RWPE2 (cell line): ENCODE data around the gene GLRX3.
A peak's percentile ranks its signal among the peaks of the same experiment; 100 is the strongest.

Experiments
- ATAC-seq: fragments of 200-7000 bp; cut with Tn5 transposase; 3 replicates; pipeline ENCODE4 v1.9.1; 2021; ENCODE audit warnings: low read depth
- DNase-seq: peaks from one replicate; pipeline ENCODE4 v3.0.0-alpha.2; 2020; ENCODE audit warnings: low spot score
- H3K27ac ChIP-seq: fragments of 450-650 bp; 2 replicates; pipeline ENCODE4 v1.5.1; 2017; ENCODE audit warnings: mild to moderate bottlenecking; ENCODE audit not compliant: poor library complexity, severe bottlenecking
- H3K27me3 ChIP-seq: fragments of 250-450 bp; sonication (Bioruptor Pico); 2 replicates; pipeline ENCODE4 v1.5.1; 2021; ENCODE audit warnings: mild to moderate bottlenecking, moderate library complexity; ENCODE audit not compliant: insufficient read depth, poor library complexity, severe bottlenecking
- H3K36me3 ChIP-seq: fragments of 250-450 bp; sonication (Bioruptor Pico); 2 replicates; pipeline ENCODE4 v1.5.1; 2020; ENCODE audit warnings: low read depth, mild to moderate bottlenecking, moderate library complexity
- H3K4me1 ChIP-seq: fragments of 250-450 bp; sonication (Bioruptor Pico); 2 replicates; pipeline ENCODE4 v1.5.1; 2021; ENCODE audit warnings: mild to moderate bottlenecking, moderate library complexity; ENCODE audit not compliant: insufficient read depth, poor library complexity, severe bottlenecking
- H3K4me3 ChIP-seq: fragments of 250-450 bp; sonication (Bioruptor Pico); 2 replicates; pipeline ENCODE4 v1.5.1; 2021; ENCODE audit warnings: mild to moderate bottlenecking, moderate library complexity; ENCODE audit not compliant: severe bottlenecking
- H3K9me3 ChIP-seq: fragments of 250-450 bp; sonication (Bioruptor Pico); 2 replicates; pipeline ENCODE4 v1.5.1; 2021; ENCODE audit warnings: mild to moderate bottlenecking, moderate library complexity; ENCODE audit not compliant: severe bottlenecking
- CTCF ChIP-seq: fragments of 450-650 bp; IDR thresholded peaks from one replicate; pipeline ENCODE4 v1.5.1; 2017; ENCODE audit warnings: mild to moderate bottlenecking, moderate library complexity; ENCODE audit not compliant: poor library complexity, severe bottlenecking

The GLRX3 gene

GRCh38 chr10:130190737-130191115 lies 54.5 kb downstream of the GLRX3 start:
- Histone ChIP-seq H3K36me3 (no peaks in the 10 kb centered on the region; the same call in 1 of the 2 replicates), H3K27ac (no peak overlapping the region), H3K4me3 (peak overlapping the region; percentile 37), H3K9me3 (no peaks in the 10 kb centered on the region), H3K4me1 (no peaks in the 10 kb centered on the region), H3K27me3 (no peaks in the 10 kb centered on the region)
- no peak for TF ChIP-seq CTCF
- ATAC-seq = no peak
- DNase-seq = no peak

GRCh38 chr10:130191380-130191779 lies 55.2 kb downstream of the GLRX3 start:
- H3K27ac ChIP-seq = no peak overlapping the region
- DNase-seq (no peak), ATAC-seq (no peak)
- no peak overlapping the region for H3K4me3 ChIP-seq
- no peak for TF ChIP-seq CTCF
- no peaks in the 10 kb centered on the region for H3K9me3 ChIP-seq
- no peaks in the 10 kb centered on the region for H3K4me1 ChIP-seq
- no peaks in the 10 kb centered on the region for H3K36me3 ChIP-seq
- no peaks in the 10 kb centered on the region for H3K27me3 ChIP-seq

GRCh38 chr10:130192276-130192848 lies 56.2 kb downstream of the GLRX3 start:
- Histone ChIP-seq H3K27me3 (no peaks in the 10 kb centered on the region), H3K9me3 (no peaks in the 10 kb centered on the region), H3K36me3 (no peaks in the 10 kb centered on the region), H3K27ac (no peak overlapping the region), H3K4me1 (no peaks in the 10 kb centered on the region), H3K4me3 (no peak overlapping the region)
- DNase-seq (no peak), ATAC-seq (no peak)
- no peak for TF ChIP-seq CTCF

GRCh38 chr10:130193033-130193432 lies 56.8 kb downstream of the GLRX3 start:
- ATAC-seq = no peak
- Histone ChIP-seq H3K9me3 (no peaks in the 10 kb centered on the region), H3K36me3 (no peaks in the 10 kb centered on the region), H3K4me3 (no peak overlapping the region), H3K27me3 (no peaks in the 10 kb centered on the region), H3K4me1 (no peaks in the 10 kb centered on the region), H3K27ac (no peak overlapping the region)
- TF ChIP-seq CTCF = no peak
- DNase-seq = no peak

GRCh38 chr10:130193493-130194193 lies 57.5 kb downstream of the GLRX3 start:
- Histone ChIP-seq H3K27ac (no peak overlapping the region), H3K4me1 (no peaks in the 10 kb centered on the region), H3K36me3 (no peaks in the 10 kb centered on the region), H3K4me3 (no peak overlapping the region), H3K27me3 (no peaks in the 10 kb centered on the region), H3K9me3 (no peaks in the 10 kb centered on the region)
- TF ChIP-seq CTCF = no peak
- DNase-seq (no peak), ATAC-seq (no peak)
